ENCODE data around the gene EDAR.

GRCh38 chr2:108965540-108966289 is 23.3 kb downstream of the EDAR start:
- TF ChIP-seq CTCF (IDR thresholded peaks at IDR 0.05): no peak
- no peak for TF ChIP-seq ZFX (IDR thresholded peaks at IDR 0.05; ENCODE audit: borderline replicate concordance)

Measured in 22Rv1 (cell line).